ENCODE results near the gene VEGFC.

DNA sequence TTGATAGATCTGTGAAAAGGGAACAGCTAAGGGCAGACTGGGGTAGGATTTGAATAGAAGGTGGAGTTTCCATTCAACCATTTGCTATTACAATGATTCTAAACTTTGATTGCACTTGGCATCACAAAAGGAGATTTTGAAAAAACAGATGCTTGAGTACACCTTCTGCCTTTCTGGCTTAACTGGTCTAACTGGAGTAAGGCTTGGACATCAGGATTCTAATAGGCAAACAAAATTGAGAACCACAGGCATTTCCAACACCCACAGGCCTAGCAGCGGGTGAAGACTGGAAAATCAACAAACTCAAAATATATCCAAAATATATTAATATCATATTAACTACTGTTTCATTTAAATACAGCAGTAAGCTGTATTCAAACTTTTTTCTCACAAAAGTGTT is 1.9 kb upstream of the VEGFC start:
- no peak for TF ChIP-seq POLR2A (IDR thresholded peaks at IDR 0.05; ENCODE audit: low read depth, low read length)
- no peak for TF ChIP-seq TAF1 (IDR thresholded peaks at IDR 0.05; ENCODE audit: low read depth, low read length)
- no peak for TF ChIP-seq POLR2AphosphoS5 (IDR thresholded peaks at IDR 0.05; ENCODE audit: low read depth, low read length)
- TF ChIP-seq PAX5 (IDR thresholded peaks at IDR 0.05; ENCODE audit: insufficient read depth, low read length, severe bottlenecking) = no peak

Measured in GM12891 (cell line).